OCI-LY1 (cell line): Measurements from ENCODE around the gene CHRD.
A peak's percentile ranks its signal among the peaks of the same experiment; 100 is the strongest.

Experiments used
- H2AFZ ChIP-seq: fragments of 200-600 bp; sonication (generic), shearing (Covaris generic); 2 replicates; pipeline ENCODE4 v1.6.0; 2014; ENCODE audit warnings: antibody characterized with exemption, mild to moderate bottlenecking, low read length
- H3F3A ChIP-seq: fragments of 200-600 bp; sonication (generic), shearing (Covaris generic); 2 replicates; pipeline ENCODE4 v1.6.0; 2014; ENCODE audit warnings: mild to moderate bottlenecking, antibody characterized with exemption, low read length, moderate library complexity; ENCODE audit not compliant: insufficient read depth
- H3K27ac ChIP-seq: fragments of 200-600 bp; sonication (generic); 2 replicates; pipeline ENCODE4 v1.5.1; 2014; ENCODE audit warnings: low read length, mixed run types, mild to moderate bottlenecking, low read depth; ENCODE audit not compliant: poor library complexity, severe bottlenecking
- H3K27me3 ChIP-seq: fragments of 200-600 bp; sonication (generic); 2 replicates; pipeline ENCODE4 v1.6.0; 2014; ENCODE audit warnings: antibody characterized with exemption, mild to moderate bottlenecking, low read length, moderate library complexity; ENCODE audit not compliant: insufficient read depth
- H3K36me3 ChIP-seq: fragments of 200-600 bp; sonication (generic); 2 replicates; pipeline ENCODE4 v1.6.1; 2014; ENCODE audit warnings: mild to moderate bottlenecking, antibody characterized with exemption, low read length, moderate library complexity, mixed read lengths; ENCODE audit not compliant: insufficient read depth
- H3K4me1 ChIP-seq: fragments of 200-600 bp; sonication (generic); 2 replicates; pipeline ENCODE4 v1.5.1; 2014; ENCODE audit warnings: mild to moderate bottlenecking, low read length, moderate library complexity; ENCODE audit not compliant: insufficient read depth, severe bottlenecking
- H3K4me2 ChIP-seq: fragments of 200-600 bp; sonication (generic), shearing (Covaris generic); 2 replicates; pipeline ENCODE4 v1.6.1; 2014; ENCODE audit warnings: low read length
- H3K4me3 ChIP-seq: fragments of 200-600 bp; sonication (generic); 2 replicates; pipeline ENCODE4 v1.5.1; 2014; ENCODE audit warnings: low read length, low read depth, mild to moderate bottlenecking, mixed read lengths; ENCODE audit not compliant: poor library complexity, severe bottlenecking
- H3K79me2 ChIP-seq: fragments of 200-600 bp; shearing (Covaris generic); 2 replicates; pipeline ENCODE4 v1.6.1; 2016; ENCODE audit warnings: mixed run types, low read length, mixed read lengths; ENCODE audit not compliant: insufficient read depth
- H3K9ac ChIP-seq: fragments of 200-600 bp; sonication (generic), shearing (Covaris generic); 2 replicates; pipeline ENCODE4 v1.6.1; 2014; ENCODE audit warnings: mild to moderate bottlenecking, low read length, mixed read lengths
- H3K9me2 ChIP-seq: fragments of 200-600 bp; sonication (generic), shearing (Covaris generic); 2 replicates; pipeline ENCODE4 v1.6.1; 2014; ENCODE audit warnings: low read depth, mild to moderate bottlenecking, low read length, mixed read lengths
- H3K9me3 ChIP-seq: fragments of 200-600 bp; shearing (Covaris generic); 2 replicates; pipeline ENCODE4 v1.6.1; 2014; ENCODE audit warnings: low read length, mixed read lengths
- H4K20me1 ChIP-seq: fragments of 200-600 bp; sonication (generic), shearing (Covaris generic); 2 replicates; pipeline ENCODE4 v1.6.0; 2016; ENCODE audit warnings: mild to moderate bottlenecking, low read length; ENCODE audit not compliant: insufficient read depth
- CTCF ChIP-seq: fragments of 200-600 bp; sonication (generic), shearing (Covaris generic); IDR thresholded peaks from 2 replicates; pipeline ENCODE4 v1.5.1; 2017; ENCODE audit warnings: mild to moderate bottlenecking, antibody characterized with exemption, low read length, moderate library complexity, mixed read lengths
- EZH2 ChIP-seq: fragments of 200-600 bp; sonication (generic), shearing (Covaris generic); IDR thresholded peaks from 2 replicates; pipeline ENCODE4 v1.8.0; 2017; ENCODE audit warnings: borderline replicate concordance, mixed run types, mild to moderate bottlenecking, antibody characterized with exemption, low read length, moderate library complexity, mixed read lengths

CHRD gene

GRCh38 chr3:184345317-184346144 lies 34.3 kb upstream of the CHRD start:
- Histone ChIP-seq H3K27me3 (no peaks in the 10 kb centered on the region; the same call in 1 of the 2 replicates), H2AFZ (no peak overlapping the region), H3K79me2 (no peaks in the 10 kb centered on the region), H3K27ac (no peak overlapping the region), H3F3A (no peaks in the 10 kb centered on the region), H3K4me3 (no peak overlapping the region), H3K36me3 (no peaks in the 10 kb centered on the region), H4K20me1 (no peaks in the 10 kb centered on the region), H3K9me2 (no peaks in the 10 kb centered on the region), H3K4me1 (no peaks in the 10 kb centered on the region), H3K9me3 (no peaks in the 10 kb centered on the region), H3K9ac (no peak overlapping the region), H3K4me2 (no peak overlapping the region)
- TF ChIP-seq CTCF = peak; percentile 56
- no peak for TF ChIP-seq EZH2

GRCh38 chr3:184346480-184347190 lies 33.2 kb upstream of the CHRD start:
- Histone ChIP-seq H3K4me1 (no peaks in the 10 kb centered on the region), H3K27ac (no peak overlapping the region), H3F3A (no peaks in the 10 kb centered on the region), H4K20me1 (no peaks in the 10 kb centered on the region), H3K4me2 (no peak overlapping the region), H3K9me3 (no peaks in the 10 kb centered on the region), H3K9ac (no peak overlapping the region), H3K4me3 (no peak overlapping the region), H3K36me3 (no peaks in the 10 kb centered on the region), H3K27me3 (no peaks in the 10 kb centered on the region; the same call in 1 of the 2 replicates), H3K79me2 (no peaks in the 10 kb centered on the region), H2AFZ (no peak overlapping the region), H3K9me2 (no peaks in the 10 kb centered on the region)
- TF ChIP-seq EZH2 (no peak), CTCF (no peak)

- H3K27me3 ChIP-seq = no peaks in the 10 kb centered on the region; the same call in 1 of the 2 replicates
- no peak overlapping the region for H3K4me2 ChIP-seq
- H3K9ac ChIP-seq = no peak overlapping the region
- no peaks in the 10 kb centered on the region for H3K79me2 ChIP-seq
- H3K4me1 ChIP-seq = no peaks in the 10 kb centered on the region
- no peaks in the 10 kb centered on the region for H3F3A ChIP-seq
- no peaks in the 10 kb centered on the region for H3K9me3 ChIP-seq
- H3K4me3 ChIP-seq = no peak overlapping the region
- no peaks in the 10 kb centered on the region for H3K9me2 ChIP-seq
- H3K36me3 ChIP-seq = no peaks in the 10 kb centered on the region
- no peaks in the 10 kb centered on the region for H4K20me1 ChIP-seq
- TF ChIP-seq CTCF = no peak
- TF ChIP-seq EZH2 = no peak
- no peak overlapping the region for H2AFZ ChIP-seq
- no peak overlapping the region for H3K27ac ChIP-seq
These were observed 32.4 kb upstream of the CHRD start for GRCh38 chr3:184347321-184348056.
